ENCODE measurements around the gene BRINP1. TPM values are rescaled to one million over a fixed set of nuclear protein-coding genes. Genes with fewer than 3 reads are reported as not detected.

Gene BRINP1
- total and polyA plus RNA-seq, 2 of the 8 experiments (the other 6 are each of a cell fraction or from before 2014, with no cell fraction given) = 19.5 to 20.5 TPM

GRCh38 chr9:119154527-119154926, 214.7 kb downstream of the BRINP1 start:
- H3K79me2 ChIP-seq (ENCODE audit: control insufficient read depth in 1 of 2, insufficient read depth in 2 of 2, low read length in 2 of 2) = no peaks in the 10 kb centered on the region
- H4K91ac ChIP-seq (replicated peaks; ENCODE audit: insufficient read length, low read length) = no peak overlapping the region
- no peaks in the 10 kb centered on the region for H3K9me3 ChIP-seq (ENCODE audit: insufficient read depth in 2 of 2, low read depth in 1 of 2, low read length in 1 of 2)
- no peak overlapping the region for H2BK12ac ChIP-seq (ENCODE audit: low read depth, low read length)
- no peak overlapping the region for H2BK5ac ChIP-seq (ENCODE audit: low read depth, low read length)
- H3K36me3 ChIP-seq (ENCODE audit: control insufficient read depth in 2 of 4, insufficient read depth in 4 of 4, low read length in 3 of 4) = no peaks in the 10 kb centered on the region
- no peak overlapping the region for H3K14ac ChIP-seq (ENCODE audit: insufficient read length)
- H3K23me2 ChIP-seq (ENCODE audit: low read depth, low read length) = no peaks in the 10 kb centered on the region
- ChIA-PET CTCF (ENCODE audit: partially characterized antibody) (no interaction called here), POLR2A (ENCODE audit: partially characterized antibody) (no interaction called here)
- no peak overlapping the region for H3K18ac ChIP-seq (ENCODE audit: extremely low read depth, low read length)
- H3K4me1 ChIP-seq (replicated peaks in 1 of 4; ENCODE audit: control insufficient read depth in 3 of 4, insufficient read depth in 4 of 4, low read length in 3 of 4) = peaks cover 0 to 4% (median 0%) of the 10 kb centered on the region in 4 experiments; a peak in 2 of 7 replicates
- no peak overlapping the region for H3K56ac ChIP-seq (replicated peaks; ENCODE audit: insufficient read length, low read depth, low read length)
- no peak for TF ChIP-seq TBP (IDR thresholded peaks at IDR 0.05; ENCODE audit: low read depth, low read length)
- no peak for TF ChIP-seq HDAC2 (IDR thresholded peaks at IDR 0.05; ENCODE audit: borderline replicate concordance in 1 of 2, low read depth in 2 of 2, low read length in 2 of 2)
- no peak overlapping the region for H3K23ac ChIP-seq (ENCODE audit: insufficient read length)
- H3K4me3 ChIP-seq (ENCODE audit: extremely low read depth in 1 of 4, insufficient read depth in 2 of 4, low read depth in 3 of 4, low read length in 4 of 4) = no peak overlapping the region
- whole genome bisulfite sequencing, 2 experiments (ENCODE audit: extremely low coverage in 1 of 2, insufficient coverage in 1 of 2, insufficient read length in 1 of 2, insufficient replicate concordance in 2 of 2, low coverage in 1 of 2, low lambda C conversion rate in 2 of 2, missing lambda C conversion rate in 1 of 2) = 79% methylated on average over 2 of the region's 2 CpGs; no CpG with 5 or more reads in 1 of the 2 experiments
- H2BK120ac ChIP-seq (replicated peaks; ENCODE audit: low read depth, low read length) = no peak overlapping the region
- H4K20me1 ChIP-seq (replicated peaks in 1 of 2; ENCODE audit: control insufficient read depth in 1 of 2, insufficient read depth in 2 of 2, low read length in 2 of 2) = no peaks in the 10 kb centered on the region
- H2AFZ ChIP-seq (ENCODE audit: low read length) = no peak overlapping the region
- H2BK15ac ChIP-seq (ENCODE audit: low read length) = no peak overlapping the region
- DNase-seq (ENCODE audit: low read depth in 1 of 2, low spot score in 2 of 2) = no peak
- H2BK20ac ChIP-seq (ENCODE audit: low read length) = no peak overlapping the region
- H3K27ac ChIP-seq (ENCODE audit: low read depth, low read length) = no peak overlapping the region
- no peak overlapping the region for H4K8ac ChIP-seq (ENCODE audit: extremely low read depth, insufficient read depth, low read length)
- no peak overlapping the region for H4K5ac ChIP-seq (ENCODE audit: insufficient read length, low read depth, low read length)
- no peak overlapping the region for H3K9ac ChIP-seq (replicated peaks in 1 of 4; ENCODE audit: extremely low read depth in 1 of 4, low read depth in 3 of 4, low read length in 3 of 4)
- H3K79me1 ChIP-seq (ENCODE audit: low read depth, low read length) = no peaks in the 10 kb centered on the region
- H3K27me3 ChIP-seq (replicated peaks in 1 of 4; ENCODE audit: control insufficient read depth in 3 of 4, extremely low read depth in 1 of 4, insufficient read depth in 3 of 4, low read length in 3 of 4) = no peaks in the 10 kb centered on the region
- no peak overlapping the region for H2AK5ac ChIP-seq (ENCODE audit: low read depth, low read length)
- H3K4ac ChIP-seq (replicated peaks; ENCODE audit: insufficient read length, low read depth, low read length) = no peak overlapping the region
- H3K4me2 ChIP-seq (ENCODE audit: insufficient read depth in 1 of 2, low read depth in 2 of 2, low read length in 2 of 2) = no peak overlapping the region
- no peak for FAIRE-seq
